SU-DHL-6 (cell line): ENCODE results near the gene OR5H14.

Experiments used
- H2AFZ ChIP-seq: fragments of 200-600 bp; sonication (generic); 2 replicates; pipeline ENCODE4 v1.6.1; 2014; ENCODE audit warnings: low read depth, mild to moderate bottlenecking, moderate library complexity, mixed read lengths, antibody characterized with exemption, low read length; ENCODE audit not compliant: severe bottlenecking
- H3F3A ChIP-seq: fragments of 200-600 bp; shearing (Covaris generic); 2 replicates; pipeline ENCODE4 v1.6.0; 2016; ENCODE audit warnings: antibody characterized with exemption, mild to moderate bottlenecking; ENCODE audit not compliant: insufficient read depth
- H3K27ac ChIP-seq: fragments of 200-600 bp; sonication (generic); 2 replicates; pipeline ENCODE4 v1.5.1; 2016; ENCODE audit warnings: low read depth, mild to moderate bottlenecking, low read length, moderate library complexity, mixed read lengths
- H3K27me3 ChIP-seq: fragments of 200-600 bp; sonication (generic), shearing (Covaris generic); 2 replicates; pipeline ENCODE4 v1.6.0; 2014; ENCODE audit warnings: mild to moderate bottlenecking, low read length
- H3K36me3 ChIP-seq: fragments of 200-600 bp; sonication (generic); 2 replicates; pipeline ENCODE4 v1.6.1; 2014; ENCODE audit warnings: mild to moderate bottlenecking, low read length, mixed read lengths
- H3K4me2 ChIP-seq: fragments of 300-600, 200-600 bp; shearing (Covaris generic), sonication (generic); 2 replicates; pipeline ENCODE4 v1.6.0; 2014; ENCODE audit warnings: low read length, low read depth, mild to moderate bottlenecking; ENCODE audit not compliant: poor library complexity, severe bottlenecking
- H3K4me3 ChIP-seq: fragments of 200-600 bp; sonication (generic); 2 replicates; pipeline ENCODE4 v1.5.1; 2014; ENCODE audit warnings: antibody characterized with exemption, low read length, mild to moderate bottlenecking, mixed read lengths; ENCODE audit not compliant: insufficient read depth, poor library complexity, severe bottlenecking
- H3K79me2 ChIP-seq: fragments of 200-600 bp; sonication (generic); 2 replicates; pipeline ENCODE4 v1.6.1; 2014; ENCODE audit warnings: mild to moderate bottlenecking, low read length, moderate library complexity; ENCODE audit not compliant: insufficient read depth
- H3K9ac ChIP-seq: fragments of 200-600 bp; sonication (generic); 2 replicates; pipeline ENCODE4 v1.7.0; 2014; ENCODE audit warnings: mild to moderate bottlenecking, low read length
- H3K9me2 ChIP-seq: fragments of 200-600 bp; sonication (generic); replicated peaks from 2 replicates; pipeline ENCODE4 v1.6.1; 2014; ENCODE audit warnings: low read length; ENCODE audit not compliant: insufficient read depth
- H3K9me3 ChIP-seq: fragments of 200-600 bp; sonication (generic); 2 replicates; pipeline ENCODE4 v1.6.1; 2014; ENCODE audit warnings: low read length, mixed read lengths; ENCODE audit not compliant: insufficient read depth
- H4K20me1 ChIP-seq: fragments of 200-600 bp; sonication (generic); 2 replicates; pipeline ENCODE4 v1.6.1; 2014; ENCODE audit warnings: low read depth, mild to moderate bottlenecking, antibody characterized with exemption, low read length, moderate library complexity, mixed read lengths
- CTCF ChIP-seq: fragments of 200-600 bp; sonication (generic); IDR thresholded peaks from one replicate; pipeline ENCODE4 v1.5.1; 2017; ENCODE audit warnings: antibody characterized with exemption, mild to moderate bottlenecking, low read length, moderate library complexity; ENCODE audit not compliant: insufficient read depth, poor library complexity, severe bottlenecking
- EZH2phosphoT487 ChIP-seq: fragments of 200-600 bp; sonication (generic), shearing (Covaris generic); conservative IDR thresholded peaks from 2 replicates; pipeline ENCODE4 v1.6.1; 2018; ENCODE audit warnings: mild to moderate bottlenecking, antibody characterized with exemption, low read length, moderate library complexity, mixed read lengths

The OR5H14 gene

GRCh38 chr3:98166396-98166795, 19.1 kb downstream of the OR5H14 start, which contains the start of gene OR5H15:
Gene OR5H15 (plus strand): TSS chr3:98166696. CDS start chr3:98168700, 2,004 bp downstream.
- Histone ChIP-seq H3K36me3 (no peaks in the 10 kb centered on the region), H3K4me3 (no peak within 1 kb of the TSS), H3K27me3 (no peaks in the 10 kb centered on the region), H4K20me1 (no peaks in the 10 kb centered on the region), H3F3A (no peaks in the 10 kb centered on the region), H2AFZ (no peak within 1 kb of the TSS), H3K79me2 (no peaks in the 10 kb centered on the region), H3K9me3 (no peaks in the 10 kb centered on the region), H3K27ac (no peak within 1 kb of the TSS), H3K4me2 (no peak within 1 kb of the TSS), H3K9ac (no peak within 1 kb of the TSS), H3K9me2 (no peaks in the 10 kb centered on the region)
- TF ChIP-seq CTCF = no peak
- TF ChIP-seq EZH2phosphoT487 = no peak

- Histone ChIP-seq H3K79me2 (no peaks in the 10 kb centered on the region), H3K27me3 (no peaks in the 10 kb centered on the region), H3K27ac (no peak overlapping the region), H3F3A (no peaks in the 10 kb centered on the region), H3K9me2 (no peaks in the 10 kb centered on the region), H3K4me2 (no peak overlapping the region), H3K4me3 (no peak overlapping the region), H3K36me3 (no peaks in the 10 kb centered on the region), H2AFZ (no peak overlapping the region), H3K9ac (no peak overlapping the region), H3K9me3 (no peaks in the 10 kb centered on the region), H4K20me1 (no peaks in the 10 kb centered on the region)
- TF ChIP-seq EZH2phosphoT487 (no peak), CTCF (no peak)
Measured at GRCh38 chr3:98171071-98171470, 23.8 kb downstream of the OR5H14 start.

GRCh38 chr3:98172621-98173020, 25.3 kb downstream of the OR5H14 start:
- H3K4me3 ChIP-seq = no peak overlapping the region
- no peak overlapping the region for H2AFZ ChIP-seq
- H4K20me1 ChIP-seq = no peaks in the 10 kb centered on the region
- no peaks in the 10 kb centered on the region for H3K9me3 ChIP-seq
- H3K9ac ChIP-seq = no peak overlapping the region
- no peaks in the 10 kb centered on the region for H3K9me2 ChIP-seq
- no peaks in the 10 kb centered on the region for H3K27me3 ChIP-seq
- H3F3A ChIP-seq = no peaks in the 10 kb centered on the region
- no peak for TF ChIP-seq EZH2phosphoT487
- no peak for TF ChIP-seq CTCF
- no peak overlapping the region for H3K27ac ChIP-seq
- H3K4me2 ChIP-seq = no peak overlapping the region
- H3K79me2 ChIP-seq = no peaks in the 10 kb centered on the region
- H3K36me3 ChIP-seq = no peaks in the 10 kb centered on the region
